Ascending aorta (tissue), 2 donors: ENCODE results near the gene KIF2A. TPM values are rescaled to one million over a fixed set of nuclear protein-coding genes. Genes with fewer than 3 reads are reported as not detected.

Experiments used
- DNase-seq, 2 donors: peaks; one replicate each; pipeline ENCODE4 v3.0.0-alpha.2; 2019; ENCODE audit warnings: low spot score in 2 of 2
- H3K27ac ChIP-seq, 2 donors: fragments of 200-600 bp; sonication (generic); one replicate each; pipeline ENCODE4 v1.5.1; 2016 to 2017; ENCODE audit warnings: mild to moderate bottlenecking in 1 of 2
- H3K27me3 ChIP-seq: fragments of 200-600 bp; sonication (generic); one replicate; pipeline ENCODE4 v1.5.1; 2017
- H3K36me3 ChIP-seq, 2 donors: fragments of 200-600 bp; sonication (generic); one replicate each; pipeline ENCODE4 v1.5.1; 2016
- H3K4me1 ChIP-seq, 2 donors: fragments of 200-600 bp; sonication (generic); one replicate each; pipeline ENCODE4 v1.5.1; 2016 to 2017; ENCODE audit warnings: mild to moderate bottlenecking in 1 of 2
- H3K4me3 ChIP-seq, 2 donors: fragments of 200-600 bp; sonication (generic); one replicate each; pipeline ENCODE4 v1.5.1; 2016 to 2017; ENCODE audit warnings: mild to moderate bottlenecking in 1 of 2
- H3K9me3 ChIP-seq, 2 donors: fragments of 200-600 bp; sonication (generic); one replicate each; pipeline ENCODE4 v1.5.1; 2016
- CTCF ChIP-seq, 3 experiments: fragments of 200-600 bp in 2 of 3; fragments of 450-650 bp in 1 of 3; sonication (generic) in 2 of 3; IDR thresholded peaks; one replicate each; pipeline ENCODE4 v1.5.1; 2016 to 2019; ENCODE audit warnings: antibody characterized with exemption in 3 of 3, mild to moderate bottlenecking in 1 of 3, moderate library complexity in 1 of 3
- intact Hi-C: fragments of 100-400 bp; cut with DNase I; formaldehyde crosslinking; loops from one replicate; pipeline ENCODE4 v1.15.1; 2023
- total RNA-seq: library from RNA; depleted of rRNA; stranded (reverse); fragments of >200 nt; gene quantifications from one replicate; pipeline ENCODE4 v1.1.0, GENCODE V29; 2016

KIF2A gene
- total RNA-seq, 1 donor from 2014 or later: 19.8 TPM

- TF ChIP-seq CTCF (IDR thresholded peaks at IDR 0.05): no peak
- H3K36me3 ChIP-seq: peaks cover 30 to 78% of the 10 kb centered on the region in 2 donors
- no peak overlapping the region for H3K4me3 ChIP-seq
- DNase-seq: no peak
- no peaks in the 10 kb centered on the region for H3K27me3 ChIP-seq
- no peaks in the 10 kb centered on the region for H3K4me1 ChIP-seq
- intact Hi-C loops: no loop called here
- H3K27ac ChIP-seq: no peak overlapping the region
- no peaks in the 10 kb centered on the region for H3K9me3 ChIP-seq
Observed at GRCh38 chr5:62376064-62376463, 70.1 kb downstream of the KIF2A start.

GRCh38 chr5:62385131-62385530 lies 79.1 kb downstream of the KIF2A start:
- DNase-seq: no peak
- Histone ChIP-seq H3K27ac (no peak overlapping the region), H3K4me1 (no peaks in the 10 kb centered on the region), H3K27me3 (no peaks in the 10 kb centered on the region), H3K36me3 (peaks cover 42 to 66% of the 10 kb centered on the region in 2 donors), H3K9me3 (no peaks in the 10 kb centered on the region), H3K4me3 (no peak overlapping the region)
- no peak for TF ChIP-seq CTCF (IDR thresholded peaks at IDR 0.05)
- intact Hi-C loops: no loop called here

- H3K9me3 ChIP-seq: no peaks in the 10 kb centered on the region
- H3K27ac ChIP-seq: no peak overlapping the region
- DNase-seq: no peak
- no peak for TF ChIP-seq CTCF (IDR thresholded peaks at IDR 0.05)
- no peak overlapping the region for H3K4me3 ChIP-seq
- intact Hi-C loops: no loop called here
- no peaks in the 10 kb centered on the region for H3K4me1 ChIP-seq
- H3K27me3 ChIP-seq: no peaks in the 10 kb centered on the region
- H3K36me3 ChIP-seq: peaks cover 36 to 65% of the 10 kb centered on the region in 2 donors
Observed at GRCh38 chr5:62385816-62386400, 79.9 kb downstream of the KIF2A start.

- Histone ChIP-seq H3K4me1 (no peaks in the 10 kb centered on the region), H3K36me3 (peaks cover 36 to 63% of the 10 kb centered on the region in 2 donors), H3K4me3 (no peak overlapping the region), H3K9me3 (no peaks in the 10 kb centered on the region), H3K27me3 (no peaks in the 10 kb centered on the region), H3K27ac (no peak overlapping the region)
- TF ChIP-seq CTCF (IDR thresholded peaks at IDR 0.05): no peak
- no peak for DNase-seq
- intact Hi-C loops: no loop called here
Observed at GRCh38 chr5:62386824-62387223, 80.8 kb downstream of the KIF2A start.

GRCh38 chr5:62395210-62395950 lies 89.4 kb downstream of the KIF2A start:
- TF ChIP-seq CTCF (IDR thresholded peaks at IDR 0.05): no peak
- intact Hi-C loops: no loop called here
- H3K27ac ChIP-seq: no peak overlapping the region

More at GRCh38 chr5:62395210-62395950, 89.4 kb downstream of the KIF2A start:
- no peak for DNase-seq
- Histone ChIP-seq H3K4me3 (no peak overlapping the region), H3K4me1 (no peaks in the 10 kb centered on the region), H3K27me3 (no peaks in the 10 kb centered on the region), H3K36me3 (peaks cover 44 to 77% of the 10 kb centered on the region in 2 donors), H3K9me3 (no peaks in the 10 kb centered on the region)
